ENCODE measurements around the gene MALAT1.

DNA sequence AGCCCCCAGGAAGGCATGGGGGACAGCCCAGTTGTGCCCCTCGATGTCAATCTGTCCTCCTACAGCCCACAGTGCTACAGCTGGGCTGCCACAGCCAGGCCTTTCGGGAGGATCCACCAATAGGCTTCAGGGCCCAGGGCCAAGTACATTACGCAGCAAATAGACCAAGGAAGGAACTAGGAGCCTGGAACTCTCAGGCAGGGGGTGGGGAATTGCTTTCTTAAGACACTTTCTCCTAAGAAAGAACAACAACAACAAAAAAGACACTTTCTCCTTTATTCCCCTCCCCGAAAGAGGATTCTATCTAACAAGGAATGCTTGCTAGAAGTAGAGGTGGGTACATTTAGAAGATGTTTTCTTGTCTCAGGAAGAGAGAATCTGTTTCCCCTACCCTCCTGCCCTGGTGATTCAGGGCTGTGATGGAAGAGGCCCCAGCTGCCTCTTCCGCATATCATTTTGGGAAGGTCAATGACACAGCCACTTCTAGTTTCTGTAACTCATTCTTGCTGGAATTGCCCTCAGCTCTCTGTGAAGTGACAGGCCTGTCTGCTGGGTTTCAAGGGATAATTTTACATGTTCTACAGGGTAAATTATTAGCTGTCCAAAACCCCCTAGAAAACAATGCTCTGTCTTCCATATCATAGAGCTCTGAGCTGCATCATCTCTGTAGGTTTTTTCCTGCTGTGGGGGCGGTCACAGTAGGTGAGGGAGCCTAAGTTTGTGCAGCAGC, 6.0 kb upstream of the MALAT1 start:
- TF ChIP-seq, protein P1, sequence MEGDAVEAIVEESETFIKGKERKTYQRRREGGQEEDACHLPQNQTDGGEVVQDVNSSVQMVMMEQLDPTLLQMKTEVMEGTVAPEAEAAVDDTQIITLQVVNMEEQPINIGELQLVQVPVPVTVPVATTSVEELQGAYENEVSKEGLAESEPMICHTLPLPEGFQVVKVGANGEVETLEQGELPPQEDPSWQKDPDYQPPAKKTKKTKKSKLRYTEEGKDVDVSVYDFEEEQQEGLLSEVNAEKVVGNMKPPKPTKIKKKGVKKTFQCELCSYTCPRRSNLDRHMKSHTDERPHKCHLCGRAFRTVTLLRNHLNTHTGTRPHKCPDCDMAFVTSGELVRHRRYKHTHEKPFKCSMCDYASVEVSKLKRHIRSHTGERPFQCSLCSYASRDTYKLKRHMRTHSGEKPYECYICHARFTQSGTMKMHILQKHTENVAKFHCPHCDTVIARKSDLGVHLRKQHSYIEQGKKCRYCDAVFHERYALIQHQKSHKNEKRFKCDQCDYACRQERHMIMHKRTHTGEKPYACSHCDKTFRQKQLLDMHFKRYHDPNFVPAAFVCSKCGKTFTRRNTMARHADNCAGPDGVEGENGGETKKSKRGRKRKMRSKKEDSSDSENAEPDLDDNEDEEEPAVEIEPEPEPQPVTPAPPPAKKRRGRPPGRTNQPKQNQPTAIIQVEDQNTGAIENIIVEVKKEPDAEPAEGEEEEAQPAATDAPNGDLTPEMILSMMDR (IDR thresholded peaks at IDR 0.05), result peak in 1 of 3 donors; percentile 16
- peak; percentile 47 for TF ChIP-seq POLR2A (IDR thresholded peaks at IDR 0.05)
